GM19023 (cell line): ENCODE data around the gene FAM171A1.
"Not testable (repeated sequence)": the region's sequence is repeated elsewhere in the genome, so short reads cannot be mapped to it uniquely, and the experiment has no call there.

ENCODE experiments used
- ATAC-seq: cut with Tn5 transposase; IDR thresholded peaks from one replicate; pipeline ENCODE4 v1.9.1; 2021; ENCODE audit warnings: mild to moderate bottlenecking, moderate library complexity; ENCODE audit not compliant: unreplicated experiment

The FAM171A1 gene

DNA sequence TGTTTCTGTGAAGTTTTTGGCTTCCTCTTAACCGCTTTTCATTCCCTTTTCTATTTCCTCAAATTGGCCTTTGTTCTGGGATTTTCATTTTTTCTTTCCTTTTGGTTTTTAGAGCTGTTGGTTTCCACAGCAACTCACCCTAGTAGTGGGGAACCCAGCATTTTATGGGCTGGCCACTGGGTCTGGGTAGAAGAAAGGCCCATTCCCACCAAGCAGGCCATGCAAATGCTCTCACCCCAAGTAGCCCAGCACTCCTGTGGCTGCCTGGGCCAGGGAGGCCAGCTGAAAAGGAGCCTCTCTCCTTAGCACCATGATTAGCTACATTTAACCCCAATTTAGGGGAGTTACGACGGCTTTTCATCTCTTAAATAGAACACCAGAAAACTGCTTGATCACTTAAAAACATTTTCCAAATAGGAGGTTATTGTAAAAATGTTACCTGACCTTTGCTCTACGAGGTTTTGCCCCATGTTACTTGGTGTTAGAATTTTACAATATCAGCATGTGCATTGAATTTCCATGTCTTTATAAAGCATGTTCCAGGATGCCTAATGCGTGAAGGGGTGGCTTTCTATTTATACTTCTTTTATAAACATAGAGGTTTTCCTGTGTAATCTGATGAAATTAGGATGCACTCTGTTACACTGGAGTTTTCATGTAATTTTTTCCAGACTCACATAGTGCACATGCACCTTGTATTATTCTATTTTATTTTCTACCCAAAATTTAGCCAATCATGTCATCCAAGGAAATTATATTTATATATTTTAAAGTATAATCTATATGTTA lies 75.4 kb downstream of the FAM171A1 start:
- ATAC-seq: no peak

DNA sequence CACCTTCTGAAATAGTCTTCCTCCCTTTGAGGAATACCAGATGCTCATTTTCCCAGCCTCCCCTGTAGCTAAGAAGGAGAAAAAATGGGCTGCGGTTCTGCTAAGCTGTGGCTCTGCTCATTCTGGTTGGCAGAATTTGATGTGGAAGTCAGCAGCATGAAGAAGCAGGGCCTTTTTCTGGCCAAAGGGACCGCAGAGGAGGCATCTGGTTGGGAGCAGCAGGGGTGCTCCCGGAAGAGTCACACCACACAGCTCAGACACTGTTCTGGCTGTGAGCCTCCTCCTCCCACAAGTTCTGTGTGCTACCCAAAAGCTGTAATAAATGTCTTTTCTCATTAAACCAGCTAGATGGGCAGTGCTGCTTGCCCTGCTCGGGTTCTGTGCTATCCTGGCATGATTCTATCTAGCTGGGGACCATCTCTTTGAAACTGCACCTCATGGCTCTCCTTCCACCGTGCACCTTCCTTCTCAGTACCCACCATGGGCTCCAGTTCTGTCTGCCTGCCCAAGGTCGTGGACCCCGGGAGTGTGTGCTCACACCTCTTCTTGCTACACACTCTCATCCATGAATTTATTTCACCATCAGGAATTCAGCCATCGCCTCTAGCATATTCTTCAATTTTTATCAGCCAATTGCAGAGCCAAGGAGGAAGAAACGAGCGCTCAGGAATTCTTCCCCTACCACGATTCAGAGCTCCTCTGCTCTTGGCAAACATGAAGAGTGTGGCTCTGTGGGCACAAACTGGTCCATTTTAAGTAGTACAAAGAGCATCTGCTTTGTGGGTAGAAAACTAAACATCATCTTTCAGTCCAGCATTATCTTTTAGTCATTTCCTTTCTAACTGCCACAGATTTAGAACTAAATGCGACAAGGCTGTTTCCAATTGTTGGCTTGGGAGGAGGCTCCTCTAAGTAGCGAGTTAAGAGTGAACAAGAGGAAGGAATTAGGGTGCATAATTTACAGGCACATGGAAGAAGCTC lies 76.9 kb downstream of the FAM171A1 start:
- ATAC-seq: no peak

GRCh38 chr10:15290671-15291070 lies 80.4 kb downstream of the FAM171A1 start:
- no peak for ATAC-seq

DNA sequence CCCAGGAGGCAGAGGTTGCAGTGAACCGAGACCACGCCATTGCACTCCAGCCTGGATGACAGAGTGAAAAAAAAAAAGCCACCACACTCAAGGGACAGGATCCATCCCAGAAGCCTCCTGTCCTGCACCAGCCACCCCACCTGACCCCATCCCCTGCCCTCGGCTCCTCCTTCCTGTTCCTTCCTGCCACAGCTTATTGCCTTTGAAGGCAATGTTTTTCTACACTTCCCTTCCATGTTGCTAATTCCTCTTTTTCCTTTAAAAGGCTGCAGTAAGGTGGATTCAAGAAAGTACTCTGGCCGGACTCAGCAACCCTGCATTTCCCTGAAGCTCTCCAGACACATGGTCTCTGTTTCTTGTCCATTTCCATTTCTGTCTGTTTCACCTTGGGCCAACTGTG lies 80.9 kb downstream of the FAM171A1 start:
- ATAC-seq: no peak

DNA sequence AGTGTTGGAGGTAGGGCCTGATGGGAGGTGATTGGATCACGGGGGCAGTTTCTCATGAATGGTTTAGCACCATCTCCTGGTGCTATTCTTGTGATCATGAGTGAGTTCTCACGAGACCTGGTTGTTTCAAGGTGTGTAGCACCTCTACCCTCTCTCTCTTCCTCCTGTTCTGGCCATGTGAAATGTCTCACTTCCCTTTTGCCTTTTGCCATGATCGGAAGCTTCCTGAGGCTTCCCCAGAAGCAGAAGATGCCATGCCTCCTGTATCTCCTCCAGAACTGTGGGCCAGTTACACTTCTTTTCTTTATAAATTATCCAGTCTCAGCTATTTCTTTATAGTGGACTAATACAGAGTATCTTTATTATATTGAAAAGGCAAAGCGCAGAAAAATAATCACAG lies 90.1 kb downstream of the FAM171A1 start:
- ATAC-seq: no peak

DNA sequence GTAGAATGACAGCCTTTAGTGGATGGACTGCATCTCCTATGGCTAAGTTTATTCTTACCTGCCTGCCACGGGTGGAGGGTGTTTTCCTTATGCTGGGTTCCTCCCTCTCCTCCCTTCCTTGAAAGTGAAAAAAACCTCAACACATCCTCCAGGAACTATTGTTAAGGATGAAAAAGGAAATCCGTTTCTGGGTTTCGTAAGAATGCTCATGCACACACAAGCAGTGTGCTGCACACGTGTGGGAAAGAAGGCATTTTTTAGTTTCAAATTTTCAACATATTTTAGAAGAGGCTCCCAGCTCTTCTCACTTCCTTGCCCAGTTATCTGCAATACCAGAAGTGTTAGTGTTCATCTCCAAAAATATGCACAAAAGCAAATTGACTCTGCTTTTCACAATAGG lies 90.6 kb downstream of the FAM171A1 start:
- ATAC-seq: no peak

DNA sequence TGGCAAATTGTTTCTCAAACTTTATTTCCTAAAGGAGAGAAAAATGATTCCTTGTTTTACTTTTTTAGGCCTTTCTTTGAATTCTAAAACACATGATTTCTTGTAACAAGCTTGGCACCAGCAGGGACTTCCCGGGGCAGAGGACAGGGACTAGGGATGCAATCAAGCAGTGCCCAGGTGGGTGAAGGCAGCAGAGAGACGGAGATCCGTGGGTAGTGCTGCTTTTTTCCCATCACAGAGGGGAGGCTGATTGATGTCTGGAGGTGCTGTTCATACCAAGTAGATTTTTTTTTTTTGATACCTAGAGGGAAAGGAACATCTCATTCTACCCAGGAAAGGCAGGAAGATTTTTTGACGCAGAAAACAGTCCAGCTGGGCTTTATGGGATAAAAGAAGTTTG lies 91.9 kb downstream of the FAM171A1 start:
- ATAC-seq: no peak

GRCh38 chr10:15278786-15279185 lies 92.3 kb downstream of the FAM171A1 start:
- no peak for ATAC-seq

GRCh38 chr10:15276039-15276438 lies 95.0 kb downstream of the FAM171A1 start:
- ATAC-seq: not testable (repeated sequence)

DNA sequence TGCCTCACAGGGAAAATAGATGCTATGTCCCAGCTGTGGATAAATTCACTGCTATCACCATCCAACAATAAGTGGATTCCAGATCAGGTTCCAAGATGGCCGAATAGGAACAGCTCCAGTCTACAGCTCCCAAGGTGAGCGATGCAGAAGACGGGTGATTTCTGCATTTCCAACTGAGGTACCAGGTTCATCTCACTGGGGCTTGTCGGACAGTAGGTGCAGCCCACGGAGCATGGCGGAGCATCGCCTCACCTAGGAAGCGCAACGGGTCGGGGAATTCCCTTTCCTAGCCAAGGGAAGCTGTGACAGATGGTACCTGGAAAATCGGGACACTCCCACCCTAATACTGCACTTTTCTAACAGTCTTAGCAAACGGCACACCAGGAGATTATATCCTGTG lies 101.3 kb downstream of the FAM171A1 start:
- ATAC-seq: not testable (repeated sequence)

DNA sequence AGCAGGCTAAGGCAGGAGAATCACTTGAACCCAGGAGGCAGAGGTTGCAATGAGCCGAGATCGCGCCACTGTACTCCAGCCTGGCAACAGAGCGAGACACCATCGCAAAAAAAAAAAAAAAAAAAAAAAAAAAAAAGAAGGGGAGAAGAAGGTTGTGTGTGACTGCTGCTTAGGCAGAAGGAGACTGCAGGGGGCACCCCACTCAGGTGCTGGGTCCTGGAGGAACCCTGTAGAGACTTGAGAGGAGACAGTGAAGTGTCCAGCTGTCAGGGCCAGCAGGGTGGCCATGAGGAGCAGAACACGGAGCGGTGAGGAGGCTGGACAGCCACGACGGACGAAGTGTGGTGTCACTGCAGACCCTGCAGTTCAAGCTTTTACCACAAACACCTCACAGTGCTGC lies 103.6 kb downstream of the FAM171A1 start:
- no peak for ATAC-seq

DNA sequence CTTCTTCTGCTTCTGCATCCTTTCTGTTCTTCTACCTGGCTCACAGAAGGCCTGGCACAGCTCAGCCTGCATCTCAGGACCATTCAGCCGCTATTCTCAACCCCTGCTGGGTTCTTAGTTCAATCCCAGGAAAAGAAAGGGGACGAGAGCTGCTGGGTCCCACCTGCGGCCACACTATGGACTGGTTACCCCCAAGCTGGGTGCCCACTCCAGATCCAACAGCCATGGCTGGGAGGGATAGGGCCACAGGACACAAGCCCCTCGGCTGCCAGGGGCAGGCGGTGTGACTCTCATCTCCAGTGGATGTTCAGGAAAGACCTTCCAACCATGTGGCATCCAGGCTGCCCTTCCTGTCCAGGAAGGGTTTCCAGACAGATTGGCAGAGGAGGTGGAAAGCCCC lies 105.0 kb downstream of the FAM171A1 start:
- no peak for ATAC-seq

DNA sequence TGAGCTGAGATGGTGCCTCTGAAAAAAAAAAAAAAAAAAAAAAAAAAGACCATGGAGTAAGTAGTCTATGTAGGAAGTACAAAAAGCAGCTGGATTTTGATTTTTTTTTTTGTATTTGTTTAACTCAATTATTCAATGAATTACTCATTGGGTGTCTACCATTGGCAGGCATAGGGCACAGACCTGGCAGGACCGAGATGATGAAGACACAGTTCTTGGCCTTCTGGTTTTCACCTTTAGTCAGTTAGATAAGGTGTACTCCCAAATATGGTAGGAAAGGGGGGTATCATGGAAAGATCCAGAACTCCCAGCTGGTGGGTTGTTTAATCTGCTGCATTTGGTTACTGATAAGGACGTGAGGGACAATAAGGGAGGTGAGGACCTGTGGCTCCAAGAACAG lies 105.5 kb downstream of the FAM171A1 start:
- no peak for ATAC-seq

GRCh38 chr10:15265056-15265455 lies 106.0 kb downstream of the FAM171A1 start:
- ATAC-seq: no peak

DNA sequence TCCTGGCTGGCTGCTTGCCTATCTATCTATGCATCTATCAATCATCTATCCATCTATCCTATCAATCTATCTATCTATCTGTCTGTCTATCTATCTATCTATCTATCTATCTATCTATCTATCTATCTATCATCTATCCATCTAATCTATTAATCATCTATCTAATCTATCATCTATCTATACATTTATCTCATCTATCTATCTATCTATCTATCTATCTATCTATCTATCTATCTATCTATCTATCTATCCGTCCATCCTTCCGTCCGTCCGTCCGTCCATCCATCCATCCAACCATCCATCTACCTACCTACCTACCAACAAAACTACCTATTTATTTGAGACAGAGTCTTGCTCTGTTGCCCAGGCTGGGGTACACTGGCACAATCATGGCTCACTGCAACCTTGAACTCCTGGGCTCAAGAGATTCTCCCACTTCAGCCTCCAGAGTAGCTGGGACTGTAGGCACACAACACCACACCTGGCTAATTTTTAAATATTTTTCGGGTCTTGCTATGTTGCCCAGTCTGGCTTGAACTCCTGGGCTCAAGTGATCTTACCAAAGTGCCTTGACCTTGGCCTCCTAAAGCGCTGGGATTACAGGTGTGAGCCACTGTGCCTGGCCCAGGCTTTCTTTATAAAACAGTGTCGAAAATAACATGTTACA lies 107.3 kb downstream of the FAM171A1 start:
- ATAC-seq: no peak

- no peak for ATAC-seq
Observed at GRCh38 chr10:15262036-15262713, 108.9 kb downstream of the FAM171A1 start.

DNA sequence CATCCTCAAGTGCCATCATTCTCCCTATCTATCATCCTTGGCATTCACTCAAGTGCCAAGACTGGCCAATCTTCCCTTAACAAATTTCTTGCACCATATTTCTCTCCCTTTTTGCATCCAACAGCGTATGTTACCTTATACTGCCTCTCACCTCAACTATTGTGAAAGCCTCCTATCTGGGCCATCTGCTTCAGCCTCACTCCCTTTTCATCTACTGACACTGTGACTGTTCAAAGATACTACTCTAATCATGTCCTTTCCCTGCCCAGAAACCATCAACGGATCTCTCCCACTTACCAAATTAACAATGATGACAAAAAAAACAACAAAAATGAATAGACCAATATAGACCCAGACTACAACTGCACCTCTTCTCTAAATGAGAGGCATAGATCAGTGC lies 112.0 kb downstream of the FAM171A1 start:
- no peak for ATAC-seq

DNA sequence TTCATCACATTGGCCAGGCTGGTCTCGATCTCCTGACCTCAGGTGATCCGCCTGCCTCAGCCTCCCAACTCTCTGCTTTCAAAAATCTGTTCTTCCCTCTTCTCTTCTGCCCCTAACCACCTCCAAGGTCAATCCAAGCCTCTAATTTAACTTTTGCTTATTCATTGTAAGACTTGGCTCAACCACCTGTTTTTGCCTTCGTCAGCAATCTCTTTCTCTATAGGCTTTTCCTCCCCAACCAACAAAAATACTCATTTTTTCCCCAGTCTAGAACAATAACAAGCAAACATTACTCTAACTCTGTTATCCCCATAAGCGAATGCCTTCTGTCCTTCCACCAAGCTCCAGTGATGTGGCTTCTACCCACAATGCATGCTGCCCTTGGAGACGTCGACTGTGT lies 112.8 kb downstream of the FAM171A1 start:
- ATAC-seq: no peak

GRCh38 chr10:15255961-15256360 lies 115.1 kb downstream of the FAM171A1 start:
- ATAC-seq: no peak

GRCh38 chr10:15254808-15255648 lies 116.1 kb downstream of the FAM171A1 start:
- no peak for ATAC-seq
